Esophagus (tissue), 2 donors: ENCODE measurements around the gene AUNIP. TPM values are rescaled to one million over a fixed set of nuclear protein-coding genes. Genes with fewer than 3 reads are reported as not detected.

Source experiments
- H3K27ac ChIP-seq, 2 donors: one replicate each; pipeline ENCODE4 v1.5.1; 2013; ENCODE audit warnings: low read depth in 2 of 2, mild to moderate bottlenecking in 2 of 2, inconsistent platforms in 1 of 2, low read length in 1 of 2, moderate library complexity in 1 of 2
- H3K27me3 ChIP-seq, 2 donors: one replicate each; pipeline ENCODE4 v1.6.1; 2013; ENCODE audit warnings: low read length in 2 of 2, control low read depth in 1 of 2, mild to moderate bottlenecking in 1 of 2; ENCODE audit not compliant: insufficient read depth in 2 of 2, control insufficient read depth in 1 of 2
- H3K36me3 ChIP-seq, 2 donors: one replicate each; pipeline ENCODE4 v1.6.1; 2013; ENCODE audit warnings: low read length in 1 of 2; ENCODE audit not compliant: control insufficient read depth in 2 of 2, insufficient read depth in 2 of 2
- H3K4me1 ChIP-seq, 2 donors: one replicate each; pipeline ENCODE4 v1.6.1; 2013; ENCODE audit warnings: low read length in 1 of 2; ENCODE audit not compliant: control insufficient read depth in 2 of 2, insufficient read depth in 2 of 2
- H3K4me3 ChIP-seq, 2 donors: one replicate each; pipeline ENCODE4 v1.5.1; 2013; ENCODE audit warnings: low read length in 2 of 2, mild to moderate bottlenecking in 2 of 2, low read depth in 1 of 2, moderate library complexity in 1 of 2
- H3K9me3 ChIP-seq, 2 donors: one replicate each; pipeline ENCODE4 v1.6.1; 2013; ENCODE audit warnings: mild to moderate bottlenecking in 2 of 2, low read depth in 1 of 2, low read length in 1 of 2, moderate library complexity in 1 of 2; ENCODE audit not compliant: control insufficient read depth in 2 of 2, insufficient read depth in 1 of 2
- WGBS, 2 donors: extraction: QIAGEN DNeasy Blood & Tissue Kit; methylation state at CpG; one replicate each; pipeline ENCODE4 v1.1.7; 2013; 5-methylcytosine and 5-hydroxymethylcytosine counted together
- polyA plus RNA-seq, 2 donors: library from polyadenylated mRNA; stranded (reverse); fragments of 200-250 nt; gene quantifications; one replicate each; pipeline ENCODE4 v1.2.3, GENCODE V29; 2013
- donor health status: healthy with polysubstance abuse.
- donor health status: Bipolar disorder and iron deficiency.

The AUNIP gene
- polyA plus RNA-seq, 2 donors: 1.1 to 2.0 TPM

DNA sequence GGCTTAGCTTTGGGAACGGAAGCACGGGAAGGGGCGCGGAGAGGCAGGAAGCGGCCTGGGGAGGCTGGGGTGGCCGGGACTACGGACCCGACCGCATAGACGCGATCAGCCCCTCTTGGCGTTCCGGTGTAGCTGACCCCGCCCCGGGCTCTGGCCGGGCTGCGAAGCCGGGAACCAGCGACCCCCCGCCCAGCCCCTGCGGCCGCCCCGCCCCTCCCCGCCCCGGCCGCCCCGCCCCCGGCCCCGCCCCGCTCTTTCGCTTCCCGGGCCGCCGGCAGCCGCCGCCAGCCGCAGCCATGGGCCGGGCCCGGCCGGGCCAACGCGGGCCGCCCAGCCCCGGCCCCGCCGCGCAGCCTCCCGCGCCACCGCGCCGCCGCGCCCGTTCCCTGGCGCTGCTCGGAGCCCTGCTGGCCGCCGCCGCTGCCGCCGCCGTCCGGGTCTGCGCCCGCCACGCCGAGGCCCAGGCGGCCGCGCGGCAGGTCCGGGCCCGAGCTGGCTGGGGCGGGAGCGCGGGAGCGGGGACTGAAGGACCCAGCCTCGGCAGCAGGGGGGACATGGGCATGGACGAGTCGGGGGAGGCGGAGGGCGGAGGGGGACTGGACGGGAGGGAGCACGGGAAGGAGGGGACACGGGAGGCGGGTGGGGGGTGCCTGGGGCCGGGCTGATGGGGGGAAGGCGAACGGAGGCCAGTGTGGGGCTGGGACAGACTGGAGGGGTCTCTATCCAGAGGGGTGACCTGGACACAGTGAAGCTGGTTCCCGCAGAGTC, 59.1 kb downstream of the AUNIP start, which contains the start of gene SELENON:
TSS of gene SELENON (plus strand) at position 259 of the 768 bp plus-strand sequence. CDS start at position 297, 38 bp downstream.
- H3K27ac ChIP-seq: peak within 1 kb of the TSS; percentile 42 to 76
- peak within 1 kb of the TSS; percentile 61 to 77 for H3K4me3 ChIP-seq
- H3K4me1 ChIP-seq: peaks cover 0 to 19% of the 10 kb centered on the region in 2 donors
- H3K36me3 ChIP-seq: peaks cover 0 to 2% of the 10 kb centered on the region in 2 donors
- no peaks in the 10 kb centered on the region for H3K9me3 ChIP-seq
- WGBS, 2 donors: 1% methylated on average over 50 to 91 of the region's 91 CpGs
- no peaks in the 10 kb centered on the region for H3K27me3 ChIP-seq

DNA sequence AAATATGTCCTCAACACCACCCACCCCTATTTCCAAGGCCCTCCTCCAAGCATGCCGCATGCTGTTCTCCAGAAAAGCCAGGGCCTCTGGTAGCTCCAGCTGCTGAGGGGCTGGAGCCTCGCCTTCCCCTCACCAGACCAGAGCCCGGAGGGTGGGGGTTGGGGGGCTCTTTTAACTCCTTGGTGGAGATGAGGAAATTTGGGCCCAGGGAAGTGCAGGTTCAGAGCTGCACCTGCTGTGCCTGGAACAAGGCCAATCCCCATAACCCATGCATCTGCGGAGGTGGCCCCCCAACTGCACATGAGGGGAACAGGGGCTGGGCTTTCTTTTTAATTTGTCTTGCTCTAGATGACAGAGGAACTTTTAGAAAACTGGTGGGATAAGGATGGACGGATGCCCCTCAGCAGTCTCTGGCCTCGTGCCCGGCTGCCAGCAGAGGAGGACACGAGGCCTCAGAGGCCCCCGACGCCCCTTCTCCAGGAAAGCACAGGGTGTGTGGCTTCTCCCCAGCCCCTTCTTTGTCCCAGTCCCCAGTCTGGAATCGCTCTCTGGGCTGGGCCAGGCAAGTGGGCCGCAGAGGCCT, 59.8 kb downstream of the AUNIP start:
- WGBS, 2 donors: 23 to 27% methylated on average over 12 of the region's 12 CpGs

DNA sequence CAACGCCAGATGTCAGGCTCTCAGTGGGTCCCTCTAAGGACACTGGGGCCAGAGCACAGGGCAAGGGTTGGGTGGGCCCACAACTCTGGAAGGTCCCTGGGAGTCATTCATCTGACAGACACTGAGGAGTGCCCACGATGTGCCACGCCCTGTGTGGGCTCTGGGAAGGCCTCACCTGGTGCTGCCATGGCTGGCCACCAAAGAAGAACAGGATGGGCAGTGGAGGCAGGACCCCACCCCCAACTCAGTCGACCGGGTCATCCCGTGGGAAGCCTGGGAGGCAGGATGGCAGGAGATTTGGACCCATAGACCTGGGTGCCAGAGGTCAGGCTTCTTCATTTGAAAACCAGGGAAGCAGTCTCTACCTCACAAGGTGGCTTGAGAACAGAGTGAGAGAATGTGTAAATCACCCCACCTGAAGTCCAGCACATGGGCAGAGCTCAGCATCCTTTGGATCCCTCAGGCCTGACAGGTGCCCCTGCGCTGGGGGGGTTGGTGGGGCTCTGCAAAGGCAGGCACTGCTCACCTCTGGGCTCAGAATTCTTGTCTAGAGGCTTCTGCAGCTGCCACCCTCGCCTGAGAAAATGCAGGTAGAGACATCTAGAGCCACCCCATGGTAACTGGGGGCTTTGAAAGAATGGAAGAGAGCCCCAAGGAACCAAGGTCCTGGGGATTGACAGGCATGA, 60.4 kb downstream of the AUNIP start:
- no peaks in the 10 kb centered on the region for H3K27me3 ChIP-seq

More for the DNA sequence above, 59.8 kb downstream of the AUNIP start:
- H3K4me3 ChIP-seq: peak overlapping the region; percentile 52 to 77
- no peaks in the 10 kb centered on the region for H3K36me3 ChIP-seq
- H3K27me3 ChIP-seq: no peaks in the 10 kb centered on the region
- peaks cover 0 to 16% of the 10 kb centered on the region in 2 donors for H3K4me1 ChIP-seq
- H3K9me3 ChIP-seq: no peaks in the 10 kb centered on the region
- peak overlapping the region; percentile 42 to 66 for H3K27ac ChIP-seq

DNA sequence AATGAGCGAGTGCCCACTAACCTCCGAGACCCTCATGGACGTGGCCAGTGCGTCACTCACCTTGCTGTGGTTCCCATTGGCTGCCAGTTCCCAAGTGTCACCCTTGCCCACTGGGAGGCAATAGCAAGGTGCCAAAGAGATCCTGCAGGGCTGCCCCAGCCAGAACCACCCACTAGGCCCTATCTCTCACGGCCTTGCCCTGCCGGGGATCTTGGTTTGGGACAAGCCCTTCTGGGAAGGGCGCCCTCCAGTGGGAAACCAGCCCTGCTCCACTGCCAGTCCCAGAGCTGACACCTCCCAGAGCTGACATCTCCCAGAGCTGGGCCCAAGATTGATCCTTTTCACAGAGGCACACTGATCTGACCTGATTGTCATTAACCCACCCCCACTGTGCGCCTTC, 61.3 kb downstream of the AUNIP start:
- 78 to 80% methylated on average over 8 of the region's 8 CpGs for WGBS, 2 donors
- H3K4me1 ChIP-seq: peaks cover 0 to 14% of the 10 kb centered on the region in 2 donors

More for the DNA sequence above, 60.4 kb downstream of the AUNIP start:
- no peaks in the 10 kb centered on the region for H3K36me3 ChIP-seq
- peaks cover 0 to 14% of the 10 kb centered on the region in 2 donors for H3K4me1 ChIP-seq
- WGBS, 2 donors: 78 to 79% methylated on average over 8 of the region's 8 CpGs
- H3K27ac ChIP-seq: no peak overlapping the region
- no peak overlapping the region for H3K4me3 ChIP-seq
- no peaks in the 10 kb centered on the region for H3K9me3 ChIP-seq

DNA sequence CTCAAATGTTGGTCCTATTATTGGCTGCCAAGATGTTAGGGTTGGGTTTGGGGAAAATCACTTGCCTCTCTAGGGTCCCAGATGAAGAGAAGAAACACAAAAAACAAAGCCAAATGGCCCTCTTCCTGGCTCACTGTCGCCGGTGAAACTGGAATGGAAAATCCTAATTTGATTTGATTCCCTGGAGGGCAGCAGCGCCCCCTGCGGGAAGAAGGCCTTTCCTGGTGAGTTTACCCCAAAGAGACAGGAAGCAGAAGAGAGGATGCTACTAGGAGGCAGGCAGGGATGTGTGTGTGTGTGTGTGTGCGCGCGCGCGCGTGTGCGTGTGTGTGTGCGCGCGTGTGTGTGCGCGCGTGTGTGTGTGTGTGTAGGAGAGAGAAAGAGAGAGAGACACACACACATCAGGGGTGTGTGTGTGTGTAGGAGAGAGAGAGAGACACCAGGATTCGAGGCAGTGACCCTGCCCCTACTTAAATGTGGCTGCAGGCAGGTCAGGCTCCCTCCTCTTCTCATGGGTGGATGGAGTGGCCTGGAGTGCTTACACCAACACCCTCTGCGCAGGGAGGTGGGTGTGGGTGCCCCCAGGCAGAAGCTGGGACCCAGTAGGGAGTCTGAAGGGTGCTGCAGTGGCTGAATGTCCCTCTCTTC, 62.3 kb downstream of the AUNIP start:
- WGBS, 2 donors: 0 to 9% methylated on average over 7 to 19 of the region's 19 CpGs
- Histone ChIP-seq H3K27me3 (no peaks in the 10 kb centered on the region), H3K36me3 (no peaks in the 10 kb centered on the region), H3K27ac (peak overlapping the region in 1 of 2 donors; percentile 38), H3K4me1 (peaks cover 0 to 14% of the 10 kb centered on the region in 2 donors), H3K9me3 (no peaks in the 10 kb centered on the region), H3K4me3 (no peak overlapping the region)

More for the DNA sequence above, 61.3 kb downstream of the AUNIP start:
- H3K27me3 ChIP-seq: no peaks in the 10 kb centered on the region
- H3K4me3 ChIP-seq: no peak overlapping the region
- no peaks in the 10 kb centered on the region for H3K9me3 ChIP-seq
- H3K27ac ChIP-seq: no peak overlapping the region
- no peaks in the 10 kb centered on the region for H3K36me3 ChIP-seq

DNA sequence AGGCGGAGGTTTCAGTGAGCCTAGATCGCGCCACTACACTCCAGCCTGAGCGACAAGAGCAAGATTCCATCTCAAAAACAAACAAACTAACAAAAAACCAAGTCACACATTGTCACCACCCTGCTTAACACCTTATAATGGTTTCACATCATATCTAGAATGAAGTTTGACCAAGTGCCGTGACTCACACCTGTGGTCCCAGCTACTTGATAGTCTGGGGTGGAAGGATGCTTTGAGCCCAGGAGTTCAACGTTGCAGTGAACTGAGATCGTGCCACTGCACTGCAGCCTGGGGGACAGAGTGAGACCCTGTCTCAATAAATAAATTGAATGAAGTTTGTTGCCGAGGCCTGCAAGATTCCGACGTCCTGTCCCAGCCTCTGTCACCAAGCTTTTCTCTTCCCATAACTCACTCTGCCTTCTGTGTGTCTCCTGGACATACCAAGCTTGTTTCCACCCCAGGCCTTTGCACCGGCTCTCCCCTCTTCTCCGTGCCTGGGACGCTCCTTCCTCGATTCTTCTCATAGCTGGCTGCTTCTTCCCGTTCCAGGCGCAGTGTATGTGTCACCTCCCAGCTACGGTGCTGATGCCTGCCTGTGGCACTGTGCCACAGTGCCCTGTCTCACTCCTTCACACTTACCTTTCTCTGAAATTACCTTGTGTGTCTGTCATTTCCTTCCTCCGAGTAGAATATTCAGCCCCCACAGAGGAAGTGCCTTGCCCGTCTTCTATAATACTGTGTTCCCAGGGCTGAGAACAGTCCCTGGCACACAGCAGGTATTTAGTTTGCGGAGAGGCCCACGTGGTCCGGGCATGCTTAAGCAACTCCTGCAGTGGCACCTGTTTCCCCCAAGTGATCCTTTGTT, 63.1 kb downstream of the AUNIP start:
- Histone ChIP-seq H3K4me3 (no peak overlapping the region), H3K36me3 (no peaks in the 10 kb centered on the region), H3K4me1 (peaks cover 0 to 13% of the 10 kb centered on the region in 2 donors), H3K27me3 (no peaks in the 10 kb centered on the region), H3K27ac (peak overlapping the region in 1 of 2 donors; percentile 38), H3K9me3 (no peaks in the 10 kb centered on the region)
- WGBS, 2 donors: 57 to 59% methylated on average over 22 of the region's 22 CpGs

DNA sequence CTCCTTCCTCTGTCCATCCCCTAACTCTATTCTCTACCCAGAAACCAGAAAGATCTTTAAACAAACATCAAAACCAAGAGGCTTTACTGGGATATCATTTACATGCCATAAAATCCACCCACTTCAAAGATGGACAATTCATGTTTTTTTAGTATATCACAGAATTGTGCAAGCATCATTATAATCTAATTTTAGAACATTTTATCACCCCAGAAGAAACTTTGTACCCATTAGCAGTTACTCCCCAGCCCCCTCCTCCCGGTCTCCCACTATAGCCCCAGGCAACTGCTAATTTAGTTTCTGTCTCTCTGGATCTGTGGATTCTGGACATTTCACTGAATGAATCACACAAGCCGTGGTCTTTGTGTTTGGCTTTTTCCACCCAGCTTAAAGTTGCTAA, 64.0 kb downstream of the AUNIP start:
- H3K4me3 ChIP-seq: no peak overlapping the region
- H3K4me1 ChIP-seq: peaks cover 0 to 6% of the 10 kb centered on the region in 2 donors
- WGBS, 2 donors: 66 to 68% methylated on average over 2 of the region's 2 CpGs
- no peaks in the 10 kb centered on the region for H3K36me3 ChIP-seq
- H3K27me3 ChIP-seq: no peaks in the 10 kb centered on the region
- no peak overlapping the region for H3K27ac ChIP-seq
- no peaks in the 10 kb centered on the region for H3K9me3 ChIP-seq

DNA sequence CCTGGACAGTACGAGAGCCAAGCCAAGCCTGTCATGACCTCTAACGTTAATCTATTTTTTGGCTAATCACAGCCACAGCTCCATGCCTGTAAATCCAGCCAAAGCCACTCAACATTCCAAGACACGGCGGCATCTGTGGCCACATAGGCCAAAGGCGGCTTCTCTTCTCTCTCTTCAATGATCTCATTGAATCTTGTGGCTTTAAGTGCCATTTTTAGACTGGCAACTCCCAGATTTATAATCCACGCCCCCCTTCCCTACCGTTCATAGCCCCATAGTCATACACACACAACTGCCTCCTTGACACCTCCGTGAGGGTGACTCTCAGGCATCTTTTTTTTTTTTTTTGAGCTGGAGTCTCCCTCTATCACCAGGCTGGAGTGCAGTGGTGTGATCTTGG, 64.9 kb downstream of the AUNIP start:
- no peaks in the 10 kb centered on the region for H3K27me3 ChIP-seq
- no peak overlapping the region for H3K4me3 ChIP-seq
- 57 to 78% methylated on average over 8 of the region's 8 CpGs for WGBS, 2 donors
- no peak overlapping the region for H3K27ac ChIP-seq
- peaks cover 0 to 4% of the 10 kb centered on the region in 2 donors for H3K4me1 ChIP-seq
- H3K9me3 ChIP-seq: no peaks in the 10 kb centered on the region
- no peaks in the 10 kb centered on the region for H3K36me3 ChIP-seq
